Measurements from ENCODE around the gene CFI. TPM values are rescaled to one million over a fixed set of nuclear protein-coding genes. Genes with fewer than 3 reads are reported as not detected.
A peak's percentile ranks its signal among the peaks of the same experiment; 100 is the strongest.

CFI gene
- polyA plus RNA-seq (ENCODE audit: insufficient read length in 10 of 10) = 1 to 10 TPM; 5.0 to 9.2 (median 7.2) TPM
- long read RNA-seq, donor 1, partial matches to known transcripts = 31 of 36 reads
- long read RNA-seq, donor 1, other reads (novel, unspliced or antisense) = 5 of 36 reads
- long read RNA-seq, donor 2 = 0 reads
- long read RNA-seq, donor 3 = 0 reads
- long read RNA-seq, donor 4, partial matches to known transcripts = 0 of 1 reads
- long read RNA-seq, donor 4, other reads (novel, unspliced or antisense) = 0 of 1 reads
- long read RNA-seq, donor 5, partial matches to known transcripts = 0 of 3 reads
- long read RNA-seq, donor 5, other reads (novel, unspliced or antisense) = 0 of 3 reads
- long read RNA-seq, donor 6 = 0 reads
- long read RNA-seq, donor 7, partial matches to known transcripts = 0 of 1 reads
- long read RNA-seq, donor 7, other reads (novel, unspliced or antisense) = 0 of 1 reads
- long read RNA-seq, donor 8 = 0 reads
- long read RNA-seq, donor 9 = 0 reads

- DNase-seq = peak in 2 of 3 donors; percentile 27 to 54
These were observed at the start of gene CFI for GRCh38 chr4:109801895-109802319. CFI (minus strand) TSS chr4:109801999; CDS start chr4:109801971, 28 bp downstream.

- DNase-seq = no peak
These were observed 48.8 kb upstream of the CFI start for GRCh38 chr4:109850601-109851000.

GRCh38 chr4:109848501-109848900, 46.7 kb upstream of the CFI start:
- no peak for DNase-seq

GRCh38 chr4:109847896-109848442, 46.2 kb upstream of the CFI start, which contains the start of gene LRIT3:
LRIT3 (plus strand) TSS chr4:109848107; CDS start chr4:109848202, 95 bp downstream.
- DNase-seq = no peak

GRCh38 chr4:109846395-109847098, 44.7 kb upstream of the CFI start:
- no peak for DNase-seq

- no peak for DNase-seq
These were observed 35.2 kb upstream of the CFI start for GRCh38 chr4:109836985-109837384.

- no peak for DNase-seq
These were observed 32.0 kb upstream of the CFI start for GRCh38 chr4:109833756-109834155.

- DNase-seq = no peak
These were observed 25.9 kb upstream of the CFI start, which contains the start of gene RRH for GRCh38 chr4:109827672-109828071. RRH (plus strand) TSS chr4:109827972; CDS start chr4:109828028, 56 bp downstream.

GRCh38 chr4:109826719-109827118, 24.9 kb upstream of the CFI start:
- DNase-seq = peak in 1 of 3 donors; percentile 23

GRCh38 chr4:109821185-109821584, 19.4 kb upstream of the CFI start:
- DNase-seq = no peak

GRCh38 chr4:109820563-109820962, 18.8 kb upstream of the CFI start:
- DNase-seq = no peak

GRCh38 chr4:109818268-109818667, 16.5 kb upstream of the CFI start:
- no peak for DNase-seq

- DNase-seq = no peak
These were observed 15.1 kb upstream of the CFI start for GRCh38 chr4:109816894-109817293.

- DNase-seq = no peak
These were observed 14.3 kb upstream of the CFI start for GRCh38 chr4:109816082-109816442.

GRCh38 chr4:109815151-109816081, 13.6 kb upstream of the CFI start, which contains the start of gene GAR1:
GAR1 (plus strand) TSS chr4:109815762; CDS start chr4:109816165, 403 bp downstream.
- peak; percentile 93 to 98 (median 95) for DNase-seq

GRCh38 chr4:109811707-109812106, 9.9 kb upstream of the CFI start:
- no peak for DNase-seq

- no peak for DNase-seq
These were observed 9.0 kb upstream of the CFI start for GRCh38 chr4:109810552-109811387.

GRCh38 chr4:109809655-109810054, 7.9 kb upstream of the CFI start:
- no peak for DNase-seq

- DNase-seq = peak in 2 of 3 donors; percentile 16 to 32
These were observed 2.2 kb upstream of the CFI start for GRCh38 chr4:109803924-109804571.

Data from muscle of back (tissue), 13 donors.